Measurements from ENCODE around the gene ACSM2B.

DNA sequence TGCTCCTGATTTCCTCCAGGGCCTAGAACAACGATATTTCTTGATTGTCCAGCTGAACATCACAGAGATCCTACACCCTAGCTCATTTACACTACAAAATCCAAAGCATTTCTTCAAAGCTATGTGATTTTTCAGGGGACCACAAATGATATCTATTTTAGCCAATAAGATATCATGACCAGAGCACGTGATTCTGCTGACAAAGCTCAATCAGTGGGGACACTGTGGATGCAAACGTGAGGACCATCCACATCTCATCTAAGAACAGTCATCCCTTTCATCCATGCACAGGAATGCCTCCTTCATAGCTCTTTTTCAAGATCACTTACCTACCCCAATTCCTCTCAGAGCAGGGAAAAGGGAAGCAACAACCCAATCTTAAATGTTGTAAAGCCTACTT, 56.9 kb downstream of the ACSM2B start:
- no peak for TF ChIP-seq POLR2A (IDR thresholded peaks at IDR 0.05)
- TF ChIP-seq, protein P1, sequence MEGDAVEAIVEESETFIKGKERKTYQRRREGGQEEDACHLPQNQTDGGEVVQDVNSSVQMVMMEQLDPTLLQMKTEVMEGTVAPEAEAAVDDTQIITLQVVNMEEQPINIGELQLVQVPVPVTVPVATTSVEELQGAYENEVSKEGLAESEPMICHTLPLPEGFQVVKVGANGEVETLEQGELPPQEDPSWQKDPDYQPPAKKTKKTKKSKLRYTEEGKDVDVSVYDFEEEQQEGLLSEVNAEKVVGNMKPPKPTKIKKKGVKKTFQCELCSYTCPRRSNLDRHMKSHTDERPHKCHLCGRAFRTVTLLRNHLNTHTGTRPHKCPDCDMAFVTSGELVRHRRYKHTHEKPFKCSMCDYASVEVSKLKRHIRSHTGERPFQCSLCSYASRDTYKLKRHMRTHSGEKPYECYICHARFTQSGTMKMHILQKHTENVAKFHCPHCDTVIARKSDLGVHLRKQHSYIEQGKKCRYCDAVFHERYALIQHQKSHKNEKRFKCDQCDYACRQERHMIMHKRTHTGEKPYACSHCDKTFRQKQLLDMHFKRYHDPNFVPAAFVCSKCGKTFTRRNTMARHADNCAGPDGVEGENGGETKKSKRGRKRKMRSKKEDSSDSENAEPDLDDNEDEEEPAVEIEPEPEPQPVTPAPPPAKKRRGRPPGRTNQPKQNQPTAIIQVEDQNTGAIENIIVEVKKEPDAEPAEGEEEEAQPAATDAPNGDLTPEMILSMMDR (IDR thresholded peaks at IDR 0.05): no peak
